WTC11 (cell line): Measurements from ENCODE around the gene DYNC1I1.

ENCODE experiments used
- CREM ChIP-seq: sonication (generic); formaldehyde crosslinking; IDR thresholded peaks from 2 replicates; pipeline ENCODE4 v1.8.1; 2022; ENCODE audit warnings: mild to moderate bottlenecking, missing genetic modification reagents, moderate library complexity
- FOXP1 ChIP-seq: sonication (generic); formaldehyde crosslinking; IDR thresholded peaks from 2 replicates; pipeline ENCODE4 v1.8.0; 2022; ENCODE audit warnings: missing genetic modification reagents, mild to moderate bottlenecking, moderate library complexity, borderline replicate concordance
- JUN ChIP-seq: sonication (generic); formaldehyde crosslinking; IDR thresholded peaks from 2 replicates; pipeline ENCODE4 v1.8.0; 2023; ENCODE audit warnings: mild to moderate bottlenecking, missing genetic modification reagents
- MAX ChIP-seq: sonication (generic); formaldehyde crosslinking; IDR thresholded peaks from 2 replicates; pipeline ENCODE4 v1.8.0; 2022; ENCODE audit warnings: mild to moderate bottlenecking, missing genetic modification reagents
- TEAD4 ChIP-seq: sonication (generic); formaldehyde crosslinking; IDR thresholded peaks from 2 replicates; pipeline ENCODE4 v1.8.0; 2022; ENCODE audit warnings: mild to moderate bottlenecking, missing genetic modification reagents
- ZNF512 ChIP-seq: sonication (generic); formaldehyde crosslinking; IDR thresholded peaks from 2 replicates; pipeline ENCODE4 v1.8.1; 2022; ENCODE audit warnings: missing genetic modification reagents, borderline replicate concordance
- TF ChIP-seq, protein P1 (sequence below): fragments of 200-600 bp; IDR thresholded peaks from 2 replicates; pipeline ENCODE4 v1.8.0; 2022; ENCODE audit warnings: antibody characterized with exemption
- TF ChIP-seq, protein P2 (sequence below): sonication (generic); formaldehyde crosslinking; IDR thresholded peaks from 2 replicates; pipeline ENCODE4 v1.8.1; 2022; ENCODE audit warnings: low read depth, missing genetic modification reagents, borderline replicate concordance

DNA sequence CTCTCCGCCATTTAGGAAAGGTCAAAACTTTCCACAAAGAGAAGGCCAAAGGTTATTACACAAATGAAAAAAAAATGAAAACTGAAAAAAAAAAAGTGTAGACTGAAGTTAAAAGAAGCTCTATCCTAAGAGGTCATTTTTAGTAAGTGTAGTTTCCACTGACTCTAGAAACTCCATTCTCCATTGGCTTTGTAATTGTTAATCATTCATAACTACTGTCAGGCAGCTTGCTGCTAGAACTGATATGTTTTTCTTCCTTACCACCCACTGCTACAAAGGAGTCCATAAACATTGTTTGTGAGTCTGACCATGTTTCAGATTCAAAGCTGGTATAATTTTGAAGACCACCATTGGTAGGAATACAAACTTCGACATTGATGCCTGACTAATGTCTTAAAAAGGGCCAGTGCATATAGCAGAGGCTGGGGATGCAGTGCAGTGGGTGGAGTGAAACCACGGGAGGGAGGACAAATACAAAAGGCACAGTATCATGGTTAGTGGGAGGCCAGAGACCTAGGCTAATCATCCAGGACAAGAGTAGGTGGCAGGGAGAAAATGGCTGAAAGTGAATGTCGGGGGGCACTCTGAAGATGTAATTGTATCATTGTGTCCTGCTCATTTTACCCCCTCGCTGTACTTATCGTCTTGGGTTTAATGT, 16.9 kb upstream of the DYNC1I1 start:
- TF ChIP-seq ZNF512 (CRISPR knock-in tag): no peak
- TF ChIP-seq, protein P1, sequence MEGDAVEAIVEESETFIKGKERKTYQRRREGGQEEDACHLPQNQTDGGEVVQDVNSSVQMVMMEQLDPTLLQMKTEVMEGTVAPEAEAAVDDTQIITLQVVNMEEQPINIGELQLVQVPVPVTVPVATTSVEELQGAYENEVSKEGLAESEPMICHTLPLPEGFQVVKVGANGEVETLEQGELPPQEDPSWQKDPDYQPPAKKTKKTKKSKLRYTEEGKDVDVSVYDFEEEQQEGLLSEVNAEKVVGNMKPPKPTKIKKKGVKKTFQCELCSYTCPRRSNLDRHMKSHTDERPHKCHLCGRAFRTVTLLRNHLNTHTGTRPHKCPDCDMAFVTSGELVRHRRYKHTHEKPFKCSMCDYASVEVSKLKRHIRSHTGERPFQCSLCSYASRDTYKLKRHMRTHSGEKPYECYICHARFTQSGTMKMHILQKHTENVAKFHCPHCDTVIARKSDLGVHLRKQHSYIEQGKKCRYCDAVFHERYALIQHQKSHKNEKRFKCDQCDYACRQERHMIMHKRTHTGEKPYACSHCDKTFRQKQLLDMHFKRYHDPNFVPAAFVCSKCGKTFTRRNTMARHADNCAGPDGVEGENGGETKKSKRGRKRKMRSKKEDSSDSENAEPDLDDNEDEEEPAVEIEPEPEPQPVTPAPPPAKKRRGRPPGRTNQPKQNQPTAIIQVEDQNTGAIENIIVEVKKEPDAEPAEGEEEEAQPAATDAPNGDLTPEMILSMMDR: no peak
- no peak for TF ChIP-seq FOXP1 (CRISPR knock-in tag)
- no peak for TF ChIP-seq TEAD4 (CRISPR knock-in tag)
- no peak for TF ChIP-seq JUN (CRISPR knock-in tag)
- no peak for TF ChIP-seq MAX (CRISPR knock-in tag)
- TF ChIP-seq, protein P2, sequence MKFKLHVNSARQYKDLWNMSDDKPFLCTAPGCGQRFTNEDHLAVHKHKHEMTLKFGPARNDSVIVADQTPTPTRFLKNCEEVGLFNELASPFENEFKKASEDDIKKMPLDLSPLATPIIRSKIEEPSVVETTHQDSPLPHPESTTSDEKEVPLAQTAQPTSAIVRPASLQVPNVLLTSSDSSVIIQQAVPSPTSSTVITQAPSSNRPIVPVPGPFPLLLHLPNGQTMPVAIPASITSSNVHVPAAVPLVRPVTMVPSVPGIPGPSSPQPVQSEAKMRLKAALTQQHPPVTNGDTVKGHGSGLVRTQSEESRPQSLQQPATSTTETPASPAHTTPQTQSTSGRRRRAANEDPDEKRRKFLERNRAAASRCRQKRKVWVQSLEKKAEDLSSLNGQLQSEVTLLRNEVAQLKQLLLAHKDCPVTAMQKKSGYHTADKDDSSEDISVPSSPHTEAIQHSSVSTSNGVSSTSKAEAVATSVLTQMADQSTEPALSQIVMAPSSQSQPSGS (CRISPR knock-in tag): no peak
- TF ChIP-seq CREM: no peak
